LoVo (cell line): ENCODE results near the gene RIBC2.

Experiments used
- DNase-seq: peaks from one replicate; pipeline ENCODE4 v3.0.0-alpha.2; 2016; ENCODE audit warnings: low spot score

The RIBC2 gene

GRCh38 chr22:45475063-45475747 lies 61.7 kb downstream of the RIBC2 start:
- DNase-seq, result no peak

GRCh38 chr22:45475851-45476514 lies 62.5 kb downstream of the RIBC2 start:
- DNase-seq, result no peak

- no peak for DNase-seq
These were observed 63.3 kb downstream of the RIBC2 start for GRCh38 chr22:45476814-45477213.

GRCh38 chr22:45477366-45478107 lies 64.0 kb downstream of the RIBC2 start:
- DNase-seq, result no peak

- DNase-seq, result peak; percentile 82
These were observed 64.7 kb downstream of the RIBC2 start for GRCh38 chr22:45478108-45478771.

- DNase-seq, result no peak
These were observed 67.2 kb downstream of the RIBC2 start for GRCh38 chr22:45480717-45481116.

- DNase-seq, result no peak
These were observed 68.2 kb downstream of the RIBC2 start for GRCh38 chr22:45481661-45482060.
